Esophagus muscularis mucosa (tissue), 4 donors: ENCODE results near the gene CASP12. TPM values are rescaled to one million over a fixed set of nuclear protein-coding genes. Genes with fewer than 3 reads are reported as not detected.

Experiments
- DNase-seq: peaks from one replicate; pipeline ENCODE4 v3.0.0-alpha.2; 2017; ENCODE audit errors: extremely low spot score
- H3K27ac ChIP-seq, 4 donors: fragments of 200-600 bp; sonication (generic); replicated peaks in 1 of 4; 1 replicate in 3 of 4; 2 replicates in 1 of 4; pipeline ENCODE4 v1.5.1; 2016 to 2019; ENCODE audit warnings: mild to moderate bottlenecking in 1 of 4
- H3K27me3 ChIP-seq, 4 donors: fragments of 200-600 bp; sonication (generic); one replicate each; pipeline versions ENCODE4 v1.5.1 to v1.6.0; 2016 to 2019
- H3K36me3 ChIP-seq, 4 donors: fragments of 200-600 bp; sonication (generic); one replicate each; pipeline ENCODE4 v1.5.1; 2016 to 2019
- H3K4me1 ChIP-seq, 4 donors: fragments of 200-600 bp; sonication (generic); one replicate each; pipeline ENCODE4 v1.5.1; 2016 to 2019
- H3K4me3 ChIP-seq, 4 donors: fragments of 200-600 bp; sonication (generic); 1 replicate in 2 of 4; 2 replicates in 2 of 4; pipeline ENCODE4 v1.5.1; 2016 to 2019; ENCODE audit warnings: mild to moderate bottlenecking in 4 of 4, moderate library complexity in 1 of 4
- H3K9me3 ChIP-seq, 4 donors: fragments of 200-600 bp; sonication (generic); 1 replicate in 3 of 4; 2 replicates in 1 of 4; pipeline ENCODE4 v1.5.1; 2016 to 2019
- EP300 ChIP-seq: sonication (generic); formaldehyde crosslinking; IDR thresholded peaks from one replicate; pipeline ENCODE4 v1.6.1; 2017; ENCODE audit warnings: antibody characterized with exemption
- POLR2A ChIP-seq: fragments of 450-650 bp; IDR thresholded peaks from one replicate; pipeline ENCODE4 v1.6.1; 2017; ENCODE audit warnings: antibody characterized with exemption, moderate library complexity, mild to moderate bottlenecking, low read depth
- POLR2AphosphoS5 ChIP-seq, 2 donors: sonication (generic); formaldehyde crosslinking; IDR thresholded peaks; one replicate each; pipeline ENCODE4 v1.6.1; 2017; ENCODE audit warnings: antibody characterized with exemption in 2 of 2
- WGBS: methylation state at CpG from one replicate; pipeline ENCODE4 v1.1.5; 2018; 5-methylcytosine and 5-hydroxymethylcytosine counted together
- intact Hi-C: fragments of 100-400 bp; cut with DNase I; formaldehyde crosslinking; loops from one replicate; pipeline ENCODE4 v1.15.1; 2023
- total RNA-seq, 4 donors: library from RNA; depleted of rRNA; stranded (reverse); fragments of >200 nt; gene quantifications; one replicate each; pipeline versions ENCODE4 v1.1.0 to v1.2.1, GENCODE V29; 2016
- TF ChIP-seq, protein P1 (sequence below), 3 experiments: fragments of 200-600 bp in 2 of 3; fragments of 450-650 bp in 1 of 3; sonication (generic) in 2 of 3; IDR thresholded peaks; one replicate each; pipeline ENCODE4 v1.5.1; 2017 to 2019; ENCODE audit warnings: antibody characterized with exemption in 3 of 3, mild to moderate bottlenecking in 2 of 3, moderate library complexity in 1 of 3

Gene CASP12
- total RNA-seq: 1 to 10 TPM in 3 of 4 donors, under 1 TPM in 1; 0.69 to 2.6 (median 1.4) TPM

GRCh38 chr11:104897891-104898684 is at the start of gene CASP12:
CASP12 (minus strand) TSS chr11:104898460.
- WGBS: 48% methylated on average over 9 of the region's 9 CpGs
- intact Hi-C loops: no loop called here
- H3K27ac ChIP-seq: peak within 1 kb of the TSS; percentile 65 to 74 (median 67)
- no peaks in the 10 kb centered on the region for H3K9me3 ChIP-seq
- H3K27me3 ChIP-seq: no peaks in the 10 kb centered on the region
- no peak for TF ChIP-seq POLR2A
- TF ChIP-seq POLR2AphosphoS5 (IDR thresholded peaks at IDR 0.05): peak; percentile 32 to 40
- TF ChIP-seq EP300: no peak
- TF ChIP-seq, protein P1, sequence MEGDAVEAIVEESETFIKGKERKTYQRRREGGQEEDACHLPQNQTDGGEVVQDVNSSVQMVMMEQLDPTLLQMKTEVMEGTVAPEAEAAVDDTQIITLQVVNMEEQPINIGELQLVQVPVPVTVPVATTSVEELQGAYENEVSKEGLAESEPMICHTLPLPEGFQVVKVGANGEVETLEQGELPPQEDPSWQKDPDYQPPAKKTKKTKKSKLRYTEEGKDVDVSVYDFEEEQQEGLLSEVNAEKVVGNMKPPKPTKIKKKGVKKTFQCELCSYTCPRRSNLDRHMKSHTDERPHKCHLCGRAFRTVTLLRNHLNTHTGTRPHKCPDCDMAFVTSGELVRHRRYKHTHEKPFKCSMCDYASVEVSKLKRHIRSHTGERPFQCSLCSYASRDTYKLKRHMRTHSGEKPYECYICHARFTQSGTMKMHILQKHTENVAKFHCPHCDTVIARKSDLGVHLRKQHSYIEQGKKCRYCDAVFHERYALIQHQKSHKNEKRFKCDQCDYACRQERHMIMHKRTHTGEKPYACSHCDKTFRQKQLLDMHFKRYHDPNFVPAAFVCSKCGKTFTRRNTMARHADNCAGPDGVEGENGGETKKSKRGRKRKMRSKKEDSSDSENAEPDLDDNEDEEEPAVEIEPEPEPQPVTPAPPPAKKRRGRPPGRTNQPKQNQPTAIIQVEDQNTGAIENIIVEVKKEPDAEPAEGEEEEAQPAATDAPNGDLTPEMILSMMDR (IDR thresholded peaks at IDR 0.05): no peak
- H3K4me1 ChIP-seq: peaks cover 0 to 47% (median 37%) of the 10 kb centered on the region in 4 donors
- peak within 1 kb of the TSS; percentile 24 to 49 (median 42) for H3K4me3 ChIP-seq
- DNase-seq: no peak
- no peaks in the 10 kb centered on the region for H3K36me3 ChIP-seq

DNA sequence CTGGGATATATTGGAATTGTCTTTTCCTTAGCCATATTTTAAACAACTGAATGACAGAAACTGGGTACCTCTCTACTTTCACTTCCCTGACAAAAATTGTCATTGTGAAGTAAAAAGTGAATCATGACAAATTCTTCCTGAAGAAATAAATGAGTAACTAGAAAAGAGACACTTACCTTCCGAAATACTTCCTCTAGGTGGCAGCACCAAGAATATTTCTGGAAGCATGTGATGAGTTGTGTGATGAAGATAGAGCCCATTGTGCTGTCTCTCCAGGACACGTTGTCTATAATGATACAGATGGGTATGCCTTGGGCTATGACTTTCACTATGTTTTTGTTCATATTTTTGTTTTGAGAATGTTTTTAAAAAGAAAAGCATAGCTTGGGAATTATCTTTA is 48.6 kb upstream of the CASP12 start:
- no peak overlapping the region for H3K4me3 ChIP-seq
- no peak for TF ChIP-seq EP300
- TF ChIP-seq POLR2AphosphoS5 (IDR thresholded peaks at IDR 0.05): no peak
- TF ChIP-seq, protein P1 (IDR thresholded peaks at IDR 0.05): peak; percentile 25 to 55 (median 42)
- no peak for TF ChIP-seq POLR2A
- no peak overlapping the region for H3K27ac ChIP-seq
- H3K36me3 ChIP-seq: peaks cover 4 to 85% (median 43%) of the 10 kb centered on the region in 4 donors
- no peak for DNase-seq
- no peaks in the 10 kb centered on the region for H3K9me3 ChIP-seq
- intact Hi-C loops: no loop called here
- H3K27me3 ChIP-seq: no peaks in the 10 kb centered on the region
- 31% methylated on average over 2 of the region's 2 CpGs for WGBS
- H3K4me1 ChIP-seq: no peaks in the 10 kb centered on the region

DNA sequence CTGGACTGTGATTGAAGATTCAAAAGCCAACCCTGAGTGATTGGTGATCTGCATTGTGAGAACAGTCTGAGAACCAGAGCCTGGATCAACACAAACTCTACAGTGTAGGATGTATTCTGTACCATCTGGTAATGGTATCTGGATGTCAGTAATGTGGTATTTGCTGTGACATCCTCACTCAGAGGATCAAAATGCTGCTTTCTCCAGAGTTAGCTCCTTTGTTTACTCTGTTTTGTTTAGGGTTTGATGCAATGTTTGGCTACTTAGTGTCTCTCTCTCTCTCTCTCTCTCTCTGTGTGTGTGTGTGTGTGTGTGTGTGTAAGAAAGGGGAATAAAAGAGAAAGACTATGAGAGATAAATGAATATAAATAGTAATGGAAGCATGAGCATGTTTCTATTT is 45.8 kb upstream of the CASP12 start:
- Histone ChIP-seq H3K27me3 (no peaks in the 10 kb centered on the region), H3K27ac (no peak overlapping the region), H3K9me3 (no peaks in the 10 kb centered on the region), H3K36me3 (peaks cover 0 to 57% (median 22%) of the 10 kb centered on the region in 4 donors), H3K4me3 (no peak overlapping the region), H3K4me1 (no peaks in the 10 kb centered on the region)
- DNase-seq: no peak
- intact Hi-C loops: no loop called here
- no peak for TF ChIP-seq EP300
- TF ChIP-seq, protein P1 (IDR thresholded peaks at IDR 0.05): no peak
- no peak for TF ChIP-seq POLR2AphosphoS5 (IDR thresholded peaks at IDR 0.05)
- TF ChIP-seq POLR2A: no peak

DNA sequence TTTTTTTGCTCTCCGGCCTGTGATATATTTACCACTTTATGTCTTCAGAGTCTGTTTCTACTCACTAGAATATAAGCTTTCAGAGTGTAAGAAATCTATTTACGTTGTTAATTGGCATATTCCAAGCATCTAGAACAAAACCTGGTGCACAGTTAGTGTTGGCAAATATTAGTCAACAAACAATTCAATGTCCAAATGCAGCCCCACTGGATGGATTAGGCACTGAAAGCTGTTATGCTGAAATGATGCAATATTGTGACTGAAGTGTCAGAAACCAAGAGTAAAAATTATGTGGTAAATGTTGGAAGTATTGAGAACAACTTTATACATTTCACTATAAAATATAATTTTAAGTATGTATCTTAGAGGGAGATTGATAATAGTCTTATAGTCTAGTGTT is 45.3 kb upstream of the CASP12 start:
- Histone ChIP-seq H3K27ac (no peak overlapping the region), H3K4me1 (no peaks in the 10 kb centered on the region), H3K27me3 (no peaks in the 10 kb centered on the region), H3K4me3 (no peak overlapping the region), H3K36me3 (peaks cover 0 to 51% (median 18%) of the 10 kb centered on the region in 4 donors), H3K9me3 (no peaks in the 10 kb centered on the region)
- WGBS: 47% methylated on average over 2 of the region's 2 CpGs
- DNase-seq: no peak
- intact Hi-C loops: no loop called here
- no peak for TF ChIP-seq EP300
- TF ChIP-seq, protein P1 (IDR thresholded peaks at IDR 0.05): no peak
- no peak for TF ChIP-seq POLR2A
- TF ChIP-seq POLR2AphosphoS5 (IDR thresholded peaks at IDR 0.05): no peak
